Measurements from ENCODE around the gene PDP2.
A peak's percentile ranks its signal among the peaks of the same experiment; 100 is the strongest.

The PDP2 gene, protein sequence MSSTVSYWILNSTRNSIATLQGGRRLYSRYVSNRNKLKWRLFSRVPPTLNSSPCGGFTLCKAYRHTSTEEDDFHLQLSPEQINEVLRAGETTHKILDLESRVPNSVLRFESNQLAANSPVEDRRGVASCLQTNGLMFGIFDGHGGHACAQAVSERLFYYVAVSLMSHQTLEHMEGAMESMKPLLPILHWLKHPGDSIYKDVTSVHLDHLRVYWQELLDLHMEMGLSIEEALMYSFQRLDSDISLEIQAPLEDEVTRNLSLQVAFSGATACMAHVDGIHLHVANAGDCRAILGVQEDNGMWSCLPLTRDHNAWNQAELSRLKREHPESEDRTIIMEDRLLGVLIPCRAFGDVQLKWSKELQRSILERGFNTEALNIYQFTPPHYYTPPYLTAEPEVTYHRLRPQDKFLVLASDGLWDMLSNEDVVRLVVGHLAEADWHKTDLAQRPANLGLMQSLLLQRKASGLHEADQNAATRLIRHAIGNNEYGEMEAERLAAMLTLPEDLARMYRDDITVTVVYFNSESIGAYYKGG

DNA sequence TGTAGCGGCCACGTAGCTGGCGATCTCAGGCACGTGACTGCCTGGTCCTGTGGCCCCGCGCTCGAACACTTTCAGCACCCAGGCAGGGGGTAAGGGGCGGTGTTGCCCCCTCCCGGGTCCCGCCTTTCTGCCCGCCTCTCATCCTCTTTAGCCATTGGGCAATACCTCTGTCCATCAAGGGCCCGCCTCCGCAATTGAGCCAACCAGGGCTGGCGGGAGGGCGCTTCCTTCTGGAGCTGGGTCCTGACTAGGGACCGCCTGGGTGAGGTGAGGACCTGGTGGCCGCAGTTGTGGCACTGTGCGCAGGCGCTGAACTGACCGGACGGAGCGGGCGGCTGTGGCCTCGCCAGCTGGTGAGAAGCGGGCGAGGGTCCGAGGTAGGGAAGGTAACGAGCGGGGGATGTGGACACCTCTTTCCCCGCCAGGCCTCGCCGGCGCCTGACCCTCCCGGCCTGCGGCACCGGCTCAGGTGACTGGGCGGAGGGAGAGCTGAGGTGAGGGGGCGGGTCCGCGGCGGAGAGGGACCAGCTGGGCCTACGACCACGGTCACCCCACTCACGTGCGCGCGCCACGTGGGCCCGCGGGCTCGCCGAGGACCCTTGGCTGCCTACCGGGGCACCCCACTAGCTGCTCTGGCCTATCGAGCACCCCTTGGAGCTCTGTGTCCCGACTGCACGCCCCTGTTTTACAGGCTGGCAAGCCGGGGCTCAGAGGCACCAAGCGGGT lies at the start of gene PDP2:
TSS of gene PDP2 (plus strand) at position 228 of the 726 bp plus-strand sequence. CDS start 3,770 bp downstream, outside the sequence.
- no peak for TF ChIP-seq ZNF70 (CRISPR knock-in tag; IDR thresholded peaks at IDR 0.05)
- TF ChIP-seq TOX (CRISPR knock-in tag; IDR thresholded peaks at IDR 0.05; ENCODE audit: borderline replicate concordance) = no peak
- no peak for TF ChIP-seq RARB (CRISPR knock-in tag; IDR thresholded peaks at IDR 0.05)
- TF ChIP-seq, protein P1, sequence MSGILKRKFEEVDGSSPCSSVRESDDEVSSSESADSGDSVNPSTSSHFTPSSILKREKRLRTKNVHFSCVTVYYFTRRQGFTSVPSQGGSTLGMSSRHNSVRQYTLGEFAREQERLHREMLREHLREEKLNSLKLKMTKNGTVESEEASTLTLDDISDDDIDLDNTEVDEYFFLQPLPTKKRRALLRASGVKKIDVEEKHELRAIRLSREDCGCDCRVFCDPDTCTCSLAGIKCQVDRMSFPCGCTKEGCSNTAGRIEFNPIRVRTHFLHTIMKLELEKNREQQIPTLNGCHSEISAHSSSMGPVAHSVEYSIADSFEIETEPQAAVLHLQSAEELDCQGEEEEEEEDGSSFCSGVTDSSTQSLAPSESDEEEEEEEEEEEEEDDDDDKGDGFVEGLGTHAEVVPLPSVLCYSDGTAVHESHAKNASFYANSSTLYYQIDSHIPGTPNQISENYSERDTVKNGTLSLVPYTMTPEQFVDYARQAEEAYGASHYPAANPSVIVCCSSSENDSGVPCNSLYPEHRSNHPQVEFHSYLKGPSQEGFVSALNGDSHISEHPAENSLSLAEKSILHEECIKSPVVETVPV (CRISPR knock-in tag; IDR thresholded peaks at IDR 0.05) = no peak
- no peak for TF ChIP-seq PPARA (CRISPR knock-in tag; IDR thresholded peaks at IDR 0.05; ENCODE audit: borderline replicate concordance)
- TF ChIP-seq, protein P2, sequence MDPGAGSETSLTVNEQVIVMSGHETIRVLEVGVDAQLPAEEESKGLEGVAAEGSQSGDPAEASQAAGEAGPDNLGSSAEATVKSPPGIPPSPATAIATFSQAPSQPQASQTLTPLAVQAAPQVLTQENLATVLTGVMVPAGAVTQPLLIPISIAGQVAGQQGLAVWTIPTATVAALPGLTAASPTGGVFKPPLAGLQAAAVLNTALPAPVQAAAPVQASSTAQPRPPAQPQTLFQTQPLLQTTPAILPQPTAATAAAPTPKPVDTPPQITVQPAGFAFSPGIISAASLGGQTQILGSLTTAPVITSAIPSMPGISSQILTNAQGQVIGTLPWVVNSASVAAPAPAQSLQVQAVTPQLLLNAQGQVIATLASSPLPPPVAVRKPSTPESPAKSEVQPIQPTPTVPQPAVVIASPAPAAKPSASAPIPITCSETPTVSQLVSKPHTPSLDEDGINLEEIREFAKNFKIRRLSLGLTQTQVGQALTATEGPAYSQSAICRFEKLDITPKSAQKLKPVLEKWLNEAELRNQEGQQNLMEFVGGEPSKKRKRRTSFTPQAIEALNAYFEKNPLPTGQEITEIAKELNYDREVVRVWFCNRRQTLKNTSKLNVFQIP (CRISPR knock-in tag; IDR thresholded peaks at IDR 0.05; ENCODE audit: borderline replicate concordance, low read depth) = no peak
- TF ChIP-seq, protein P3, sequence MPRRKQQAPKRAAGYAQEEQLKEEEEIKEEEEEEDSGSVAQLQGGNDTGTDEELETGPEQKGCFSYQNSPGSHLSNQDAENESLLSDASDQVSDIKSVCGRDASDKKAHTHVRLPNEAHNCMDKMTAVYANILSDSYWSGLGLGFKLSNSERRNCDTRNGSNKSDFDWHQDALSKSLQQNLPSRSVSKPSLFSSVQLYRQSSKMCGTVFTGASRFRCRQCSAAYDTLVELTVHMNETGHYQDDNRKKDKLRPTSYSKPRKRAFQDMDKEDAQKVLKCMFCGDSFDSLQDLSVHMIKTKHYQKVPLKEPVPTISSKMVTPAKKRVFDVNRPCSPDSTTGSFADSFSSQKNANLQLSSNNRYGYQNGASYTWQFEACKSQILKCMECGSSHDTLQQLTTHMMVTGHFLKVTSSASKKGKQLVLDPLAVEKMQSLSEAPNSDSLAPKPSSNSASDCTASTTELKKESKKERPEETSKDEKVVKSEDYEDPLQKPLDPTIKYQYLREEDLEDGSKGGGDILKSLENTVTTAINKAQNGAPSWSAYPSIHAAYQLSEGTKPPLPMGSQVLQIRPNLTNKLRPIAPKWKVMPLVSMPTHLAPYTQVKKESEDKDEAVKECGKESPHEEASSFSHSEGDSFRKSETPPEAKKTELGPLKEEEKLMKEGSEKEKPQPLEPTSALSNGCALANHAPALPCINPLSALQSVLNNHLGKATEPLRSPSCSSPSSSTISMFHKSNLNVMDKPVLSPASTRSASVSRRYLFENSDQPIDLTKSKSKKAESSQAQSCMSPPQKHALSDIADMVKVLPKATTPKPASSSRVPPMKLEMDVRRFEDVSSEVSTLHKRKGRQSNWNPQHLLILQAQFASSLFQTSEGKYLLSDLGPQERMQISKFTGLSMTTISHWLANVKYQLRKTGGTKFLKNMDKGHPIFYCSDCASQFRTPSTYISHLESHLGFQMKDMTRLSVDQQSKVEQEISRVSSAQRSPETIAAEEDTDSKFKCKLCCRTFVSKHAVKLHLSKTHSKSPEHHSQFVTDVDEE (CRISPR knock-in tag; IDR thresholded peaks at IDR 0.05) = no peak
- no peak for TF ChIP-seq ZFP3 (CRISPR knock-in tag; IDR thresholded peaks at IDR 0.05)
- peak; percentile 99 for ATAC-seq

DNA sequence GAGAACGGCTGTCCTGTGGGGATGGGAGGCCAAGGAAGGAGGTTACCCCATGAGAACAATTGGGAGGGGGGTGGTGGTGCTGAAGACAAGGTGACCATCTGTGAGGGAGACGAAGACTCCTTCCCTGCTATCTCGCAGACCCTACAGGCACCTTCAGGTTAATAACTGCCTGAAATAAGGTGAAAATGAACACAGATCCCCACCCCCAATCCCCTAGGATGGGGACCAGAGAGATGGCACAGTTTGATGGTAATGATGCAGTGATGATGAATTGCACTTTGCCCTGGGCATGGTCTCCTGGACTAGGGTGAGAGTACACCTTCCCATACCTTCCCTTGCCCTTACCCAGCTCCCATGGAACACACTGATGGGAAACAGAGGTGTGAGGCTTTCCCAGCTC lies 48.1 kb upstream of the PDP2 start:
- ATAC-seq = no peak

More for the DNA sequence above, 48.1 kb upstream of the PDP2 start:
- TF ChIP-seq, protein P3 (CRISPR knock-in tag; IDR thresholded peaks at IDR 0.05) = no peak
- TF ChIP-seq, protein P1 (CRISPR knock-in tag; IDR thresholded peaks at IDR 0.05) = no peak
- no peak for TF ChIP-seq TCF4 (CRISPR knock-in tag; IDR thresholded peaks at IDR 0.05; ENCODE audit: borderline replicate concordance)
- TF ChIP-seq, protein P2 (CRISPR knock-in tag; IDR thresholded peaks at IDR 0.05; ENCODE audit: borderline replicate concordance, low read depth) = no peak
- no peak for TF ChIP-seq TOX (CRISPR knock-in tag; IDR thresholded peaks at IDR 0.05; ENCODE audit: borderline replicate concordance)
- no peak for TF ChIP-seq GLIS3 (CRISPR knock-in tag; IDR thresholded peaks at IDR 0.05)
- no peak for TF ChIP-seq BACH2 (CRISPR knock-in tag; IDR thresholded peaks at IDR 0.05; ENCODE audit: borderline replicate concordance)
- no peak for TF ChIP-seq ARNTL (CRISPR knock-in tag; IDR thresholded peaks at IDR 0.05; ENCODE audit: borderline replicate concordance, low read depth)
- no peak for TF ChIP-seq OSR1 (CRISPR knock-in tag; IDR thresholded peaks at IDR 0.05)
- TF ChIP-seq CSDC2 (CRISPR knock-in tag; IDR thresholded peaks at IDR 0.05) = no peak

Data from SK-N-SH treated with all-trans-retinoic acid at 6 μM for 48 hours (cell line).